Neutrophil (primary cell): ENCODE measurements around the gene CST4.

Source experiments
- H3K27ac ChIP-seq: fragments of 200-600 bp; sonication (generic); 2 replicates; pipeline ENCODE4 v1.5.1; 2016; ENCODE audit warnings: mild to moderate bottlenecking, moderate library complexity
- H3K27me3 ChIP-seq: fragments of 200-600 bp; sonication (generic); 2 replicates; pipeline ENCODE4 v1.6.0; 2016; ENCODE audit warnings: mild to moderate bottlenecking
- H3K36me3 ChIP-seq: fragments of 200-600 bp; sonication (generic); 2 replicates; pipeline ENCODE4 v1.5.1; 2017
- H3K4me1 ChIP-seq, 2 experiments: fragments of 200-600 bp in 1 of 2; sonication (generic) in 1 of 2; 1 replicate in 1 of 2; 2 replicates in 1 of 2; pipeline versions ENCODE4 v1.5.1 to v1.6.1; 2013 to 2016; ENCODE audit warnings: low read depth in 1 of 2, low read length in 1 of 2, mild to moderate bottlenecking in 1 of 2, moderate library complexity in 1 of 2; ENCODE audit not compliant: control insufficient read depth in 1 of 2, insufficient read depth in 1 of 2
- H3K4me3 ChIP-seq, 2 experiments: fragments of 200-600 bp in 1 of 2; sonication (generic) in 1 of 2; 1 replicate in 1 of 2; 2 replicates in 1 of 2; pipeline ENCODE4 v1.5.1; 2013 to 2016; ENCODE audit warnings: low read depth in 1 of 2, low read length in 1 of 2, mild to moderate bottlenecking in 1 of 2, moderate library complexity in 1 of 2
- H3K9me3 ChIP-seq: fragments of 200-600 bp; sonication (generic); 2 replicates; pipeline ENCODE4 v1.5.1; 2016
- CTCF ChIP-seq: fragments of 200-600 bp; sonication (generic); IDR thresholded peaks from 2 replicates; pipeline ENCODE4 v1.5.1; 2016; ENCODE audit warnings: antibody characterized with exemption

CST4 gene

GRCh38 chr20:23647346-23647745, 41.5 kb downstream of the CST4 start:
- no peak overlapping the region for H3K27ac ChIP-seq
- no peak for TF ChIP-seq CTCF
- H3K4me3 ChIP-seq, result no peak overlapping the region
- H3K9me3 ChIP-seq, result no peaks in the 10 kb centered on the region
- H3K27me3 ChIP-seq, result peaks cover 19% of the 10 kb centered on the region
- peaks cover 0 to 3% of the 10 kb centered on the region in 2 experiments for H3K4me1 ChIP-seq
- no peaks in the 10 kb centered on the region for H3K36me3 ChIP-seq

- no peaks in the 10 kb centered on the region for H3K36me3 ChIP-seq
- H3K27me3 ChIP-seq, result peaks cover 20% of the 10 kb centered on the region
- no peak overlapping the region for H3K27ac ChIP-seq
- H3K9me3 ChIP-seq, result no peaks in the 10 kb centered on the region
- peaks cover 0 to 3% of the 10 kb centered on the region in 2 experiments for H3K4me1 ChIP-seq
- no peak overlapping the region for H3K4me3 ChIP-seq
- no peak for TF ChIP-seq CTCF
Measured at GRCh38 chr20:23646106-23646873, 42.5 kb downstream of the CST4 start.

GRCh38 chr20:23645575-23645974, 43.3 kb downstream of the CST4 start:
- Histone ChIP-seq H3K27me3 (peaks cover 20% of the 10 kb centered on the region), H3K27ac (no peak overlapping the region), H3K36me3 (no peaks in the 10 kb centered on the region), H3K4me1 (peaks cover 0 to 3% of the 10 kb centered on the region in 2 experiments), H3K4me3 (no peak overlapping the region), H3K9me3 (no peaks in the 10 kb centered on the region)
- TF ChIP-seq CTCF, result no peak

GRCh38 chr20:23644164-23644563, 44.7 kb downstream of the CST4 start:
- Histone ChIP-seq H3K27me3 (peaks cover 22% of the 10 kb centered on the region), H3K9me3 (no peaks in the 10 kb centered on the region), H3K4me1 (peaks cover 0 to 3% of the 10 kb centered on the region in 2 experiments), H3K36me3 (no peaks in the 10 kb centered on the region), H3K4me3 (no peak overlapping the region), H3K27ac (no peak overlapping the region)
- TF ChIP-seq CTCF, result no peak

- Histone ChIP-seq H3K4me1 (peaks cover 0 to 3% of the 10 kb centered on the region in 2 experiments), H3K9me3 (no peaks in the 10 kb centered on the region), H3K27ac (no peak overlapping the region), H3K36me3 (no peaks in the 10 kb centered on the region), H3K4me3 (no peak overlapping the region), H3K27me3 (peaks cover 27% of the 10 kb centered on the region)
- no peak for TF ChIP-seq CTCF
Measured at GRCh38 chr20:23643659-23644058, 45.2 kb downstream of the CST4 start.
